ENCODE measurements around the gene TFAP2A. TPM values are rescaled to one million over a fixed set of nuclear protein-coding genes. Genes with fewer than 3 reads are reported as not detected.

Gene TFAP2A
- total RNA-seq, 1 donor from 2014 or later = 0.32 TPM

DNA sequence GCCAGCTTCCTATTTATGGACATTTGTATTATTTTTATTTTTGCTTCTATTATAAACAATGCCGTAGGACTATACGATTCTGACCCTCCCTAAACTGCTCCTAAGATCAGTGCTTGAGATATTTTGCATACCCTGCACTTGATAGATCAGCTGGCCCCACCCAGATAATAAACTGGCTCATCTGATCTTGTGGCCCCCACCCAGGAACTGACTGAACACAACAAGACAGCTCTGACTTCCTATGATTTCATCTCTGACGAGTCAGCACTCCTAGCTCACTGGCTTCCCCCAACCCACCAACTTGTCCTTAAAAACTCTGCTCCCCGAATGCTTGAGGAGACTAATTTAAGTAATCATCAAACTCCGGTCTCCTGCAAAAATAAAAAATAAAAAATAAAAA is 34.9 kb upstream of the TFAP2A start:
- H3K4me1 Mint-ChIP-seq (ENCODE audit: low read depth, unreplicated experiment) = no peaks in the 10 kb centered on the region
- TF ChIP-seq, protein P1, sequence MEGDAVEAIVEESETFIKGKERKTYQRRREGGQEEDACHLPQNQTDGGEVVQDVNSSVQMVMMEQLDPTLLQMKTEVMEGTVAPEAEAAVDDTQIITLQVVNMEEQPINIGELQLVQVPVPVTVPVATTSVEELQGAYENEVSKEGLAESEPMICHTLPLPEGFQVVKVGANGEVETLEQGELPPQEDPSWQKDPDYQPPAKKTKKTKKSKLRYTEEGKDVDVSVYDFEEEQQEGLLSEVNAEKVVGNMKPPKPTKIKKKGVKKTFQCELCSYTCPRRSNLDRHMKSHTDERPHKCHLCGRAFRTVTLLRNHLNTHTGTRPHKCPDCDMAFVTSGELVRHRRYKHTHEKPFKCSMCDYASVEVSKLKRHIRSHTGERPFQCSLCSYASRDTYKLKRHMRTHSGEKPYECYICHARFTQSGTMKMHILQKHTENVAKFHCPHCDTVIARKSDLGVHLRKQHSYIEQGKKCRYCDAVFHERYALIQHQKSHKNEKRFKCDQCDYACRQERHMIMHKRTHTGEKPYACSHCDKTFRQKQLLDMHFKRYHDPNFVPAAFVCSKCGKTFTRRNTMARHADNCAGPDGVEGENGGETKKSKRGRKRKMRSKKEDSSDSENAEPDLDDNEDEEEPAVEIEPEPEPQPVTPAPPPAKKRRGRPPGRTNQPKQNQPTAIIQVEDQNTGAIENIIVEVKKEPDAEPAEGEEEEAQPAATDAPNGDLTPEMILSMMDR (IDR thresholded peaks at IDR 0.05; ENCODE audit: partially characterized antibody, unreplicated experiment) = no peak
- H3K9me3 Mint-ChIP-seq (ENCODE audit: unreplicated experiment) = no peaks in the 10 kb centered on the region
- H3K4me3 Mint-ChIP-seq (ENCODE audit: unreplicated experiment) = no peak overlapping the region
- H3K27me3 Mint-ChIP-seq (ENCODE audit: unreplicated experiment) = no peaks in the 10 kb centered on the region
- no peak overlapping the region for H3K27ac Mint-ChIP-seq (ENCODE audit: unreplicated experiment)
- no peaks in the 10 kb centered on the region for H3K36me3 Mint-ChIP-seq (ENCODE audit: unreplicated experiment)
- DNase-seq = no peak

DNA sequence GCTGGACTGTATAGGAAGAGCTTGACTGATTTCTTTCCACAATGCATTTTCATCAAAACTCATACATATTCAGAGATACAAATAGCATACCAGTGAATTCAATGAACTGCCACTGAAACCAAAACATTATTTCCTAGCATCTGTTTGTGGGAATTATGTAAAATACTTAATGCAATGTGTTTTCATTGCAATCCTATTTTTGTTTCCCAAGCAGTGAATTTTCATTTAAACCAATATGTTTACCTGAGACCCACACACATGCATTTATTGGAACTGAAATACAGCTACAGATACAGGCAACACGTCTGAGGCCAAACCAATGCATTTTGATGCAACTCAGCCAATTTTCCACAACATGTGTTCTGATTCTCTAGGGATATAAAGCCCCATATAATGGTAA is 33.2 kb upstream of the TFAP2A start:
- Mint-ChIP-seq H3K27me3 (ENCODE audit: unreplicated experiment) (no peaks in the 10 kb centered on the region), H3K27ac (ENCODE audit: unreplicated experiment) (no peak overlapping the region), H3K4me3 (ENCODE audit: unreplicated experiment) (no peak overlapping the region), H3K36me3 (ENCODE audit: unreplicated experiment) (no peaks in the 10 kb centered on the region), H3K4me1 (ENCODE audit: low read depth, unreplicated experiment) (no peaks in the 10 kb centered on the region), H3K9me3 (ENCODE audit: unreplicated experiment) (no peaks in the 10 kb centered on the region)
- TF ChIP-seq, protein P1 (IDR thresholded peaks at IDR 0.05; ENCODE audit: partially characterized antibody, unreplicated experiment) = no peak
- no peak for DNase-seq

DNA sequence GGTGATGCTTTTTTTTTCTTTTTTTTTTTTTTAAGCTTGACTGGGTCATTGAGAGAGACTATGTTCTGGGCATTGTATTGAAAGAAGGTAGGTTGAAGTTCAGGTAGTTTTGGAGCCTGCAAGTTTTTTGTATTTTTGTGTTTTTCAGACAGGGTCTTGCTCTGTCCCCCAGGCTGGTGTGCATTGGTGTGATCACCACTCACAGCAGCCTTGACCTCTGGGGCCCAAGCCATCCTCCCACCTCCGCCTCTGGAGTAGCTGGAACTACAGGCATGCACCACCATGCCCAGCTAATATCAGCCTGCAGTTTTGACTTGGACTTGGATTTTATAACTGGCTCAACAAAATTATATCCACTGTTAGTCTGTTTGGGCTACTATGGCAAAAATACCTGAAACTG is 31.7 kb upstream of the TFAP2A start:
- H3K36me3 Mint-ChIP-seq (ENCODE audit: unreplicated experiment) = no peaks in the 10 kb centered on the region
- TF ChIP-seq, protein P1 (IDR thresholded peaks at IDR 0.05; ENCODE audit: partially characterized antibody, unreplicated experiment) = no peak
- H3K27me3 Mint-ChIP-seq (ENCODE audit: unreplicated experiment) = no peaks in the 10 kb centered on the region
- no peaks in the 10 kb centered on the region for H3K4me1 Mint-ChIP-seq (ENCODE audit: low read depth, unreplicated experiment)
- H3K4me3 Mint-ChIP-seq (ENCODE audit: unreplicated experiment) = no peak overlapping the region
- no peak overlapping the region for H3K27ac Mint-ChIP-seq (ENCODE audit: unreplicated experiment)
- no peaks in the 10 kb centered on the region for H3K9me3 Mint-ChIP-seq (ENCODE audit: unreplicated experiment)
- DNase-seq = no peak

DNA sequence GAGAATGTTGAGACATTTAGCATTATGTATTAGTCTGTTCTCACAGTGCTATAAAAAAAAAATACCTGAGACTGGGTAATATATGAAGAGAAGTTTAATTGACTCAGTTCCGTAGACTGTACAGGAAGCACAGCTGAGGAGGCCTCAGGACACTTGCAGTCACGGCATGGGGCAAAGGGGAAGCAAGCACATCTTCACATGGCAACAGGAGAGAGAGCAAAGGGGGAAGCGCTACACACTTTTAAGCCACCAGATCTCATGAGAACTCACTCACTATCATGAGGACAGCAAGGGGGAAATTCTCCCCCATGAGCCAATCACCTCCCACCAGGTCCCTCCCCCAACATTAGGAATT is 26.8 kb upstream of the TFAP2A start:
- Mint-ChIP-seq H3K4me1 (ENCODE audit: low read depth, unreplicated experiment) (no peaks in the 10 kb centered on the region), H3K27ac (ENCODE audit: unreplicated experiment) (no peak overlapping the region), H3K36me3 (ENCODE audit: unreplicated experiment) (no peaks in the 10 kb centered on the region), H3K9me3 (ENCODE audit: unreplicated experiment) (no peaks in the 10 kb centered on the region), H3K4me3 (ENCODE audit: unreplicated experiment) (no peak overlapping the region), H3K27me3 (ENCODE audit: unreplicated experiment) (no peaks in the 10 kb centered on the region)
- TF ChIP-seq, protein P1 (IDR thresholded peaks at IDR 0.05; ENCODE audit: partially characterized antibody, unreplicated experiment) = no peak
- no peak for DNase-seq

DNA sequence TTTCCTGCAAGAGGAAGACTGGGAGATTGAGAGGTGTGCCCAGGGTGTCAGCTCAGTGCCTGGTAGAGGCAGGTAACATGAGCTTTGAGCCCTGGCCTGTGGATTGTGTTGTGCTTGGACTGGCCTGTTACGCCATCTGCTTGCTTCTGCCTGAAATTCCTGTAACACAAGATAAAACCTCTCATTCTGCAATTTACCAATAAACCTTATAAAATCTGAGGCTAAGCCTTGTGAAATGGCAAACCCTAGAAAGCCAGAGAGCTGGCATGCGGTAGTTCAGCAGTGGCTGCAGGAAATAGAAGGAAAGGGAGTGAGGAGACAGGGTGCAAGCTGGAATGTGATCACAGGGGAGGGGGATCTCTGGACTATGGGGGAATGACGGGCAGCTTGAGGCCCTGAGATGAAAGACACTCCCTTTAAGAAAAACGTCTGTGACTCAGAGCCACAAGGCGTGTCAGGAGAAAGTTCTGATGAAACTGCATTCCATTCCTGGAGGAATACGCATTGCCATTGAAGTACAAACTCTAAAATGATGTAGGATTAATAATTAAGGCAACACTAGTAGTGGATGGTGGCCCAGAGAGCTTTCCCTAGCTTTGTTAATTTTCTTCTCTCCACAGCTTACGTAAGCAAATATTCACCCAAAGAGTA is 26.3 kb upstream of the TFAP2A start:
- Mint-ChIP-seq H3K27me3 (ENCODE audit: unreplicated experiment) (no peaks in the 10 kb centered on the region), H3K9me3 (ENCODE audit: unreplicated experiment) (no peaks in the 10 kb centered on the region), H3K36me3 (ENCODE audit: unreplicated experiment) (no peaks in the 10 kb centered on the region), H3K4me3 (ENCODE audit: unreplicated experiment) (no peak overlapping the region), H3K4me1 (ENCODE audit: low read depth, unreplicated experiment) (no peaks in the 10 kb centered on the region), H3K27ac (ENCODE audit: unreplicated experiment) (no peak overlapping the region)
- TF ChIP-seq, protein P1 (IDR thresholded peaks at IDR 0.05; ENCODE audit: partially characterized antibody, unreplicated experiment) = no peak
- DNase-seq = no peak

Data from glutamatergic neuron (in vitro differentiated cells).